GM19025 (cell line): ENCODE results near the gene DGCR6L.
"Not testable (repeated sequence)": the region's sequence is repeated elsewhere in the genome, so short reads cannot be mapped to it uniquely, and the experiment has no call there.

ENCODE experiments used
- ATAC-seq: cut with Tn5 transposase; IDR thresholded peaks from one replicate; pipeline ENCODE4 v1.9.1; 2021; ENCODE audit warnings: mild to moderate bottlenecking, low read depth, moderate library complexity; ENCODE audit not compliant: unreplicated experiment

The DGCR6L gene

GRCh38 chr22:20310773-20311172, 9.1 kb downstream of the DGCR6L start:
- ATAC-seq, result not testable (repeated sequence)

- ATAC-seq, result not testable (repeated sequence)
These were observed 9.7 kb downstream of the DGCR6L start for GRCh38 chr22:20310180-20310579.

GRCh38 chr22:20308806-20309650, 10.8 kb downstream of the DGCR6L start:
- not testable (repeated sequence) for ATAC-seq

- not testable (repeated sequence) for ATAC-seq
These were observed 12.1 kb downstream of the DGCR6L start for GRCh38 chr22:20307448-20308447.

- ATAC-seq, result not testable (repeated sequence)
These were observed 13.0 kb downstream of the DGCR6L start for GRCh38 chr22:20306646-20307447.

- ATAC-seq, result no peak
These were observed 13.8 kb downstream of the DGCR6L start for GRCh38 chr22:20305894-20306645.

GRCh38 chr22:20305230-20305893, 14.5 kb downstream of the DGCR6L start:
- not testable (repeated sequence) for ATAC-seq

GRCh38 chr22:20304646-20305045, 15.2 kb downstream of the DGCR6L start:
- ATAC-seq, result no peak

GRCh38 chr22:20303229-20303534, 16.7 kb downstream of the DGCR6L start:
- ATAC-seq, result not testable (repeated sequence)

GRCh38 chr22:20302438-20303228, 17.2 kb downstream of the DGCR6L start:
- no peak for ATAC-seq

GRCh38 chr22:20299746-20300136, 20.1 kb downstream of the DGCR6L start:
- ATAC-seq, result peak; percentile 7

- peak; percentile 63 for ATAC-seq
These were observed 20.8 kb downstream of the DGCR6L start for GRCh38 chr22:20298803-20299745.

GRCh38 chr22:20298110-20298802, 21.6 kb downstream of the DGCR6L start:
- no peak for ATAC-seq

GRCh38 chr22:20297414-20298109, 22.3 kb downstream of the DGCR6L start:
- ATAC-seq, result no peak

- no peak for ATAC-seq
These were observed 23.3 kb downstream of the DGCR6L start for GRCh38 chr22:20296598-20296997.
